AML-193 (cell line): ENCODE results near the gene AXIN1.
"Not testable (repeated sequence)": the region's sequence is repeated elsewhere in the genome, so short reads cannot be mapped to it uniquely, and the experiment has no call there.

Source experiments
- DNase-seq, 2 experiments: peaks; one replicate each; lab custom pipeline; 2025; lab: John Stamatoyannopoulos, UW

The AXIN1 gene

DNA sequence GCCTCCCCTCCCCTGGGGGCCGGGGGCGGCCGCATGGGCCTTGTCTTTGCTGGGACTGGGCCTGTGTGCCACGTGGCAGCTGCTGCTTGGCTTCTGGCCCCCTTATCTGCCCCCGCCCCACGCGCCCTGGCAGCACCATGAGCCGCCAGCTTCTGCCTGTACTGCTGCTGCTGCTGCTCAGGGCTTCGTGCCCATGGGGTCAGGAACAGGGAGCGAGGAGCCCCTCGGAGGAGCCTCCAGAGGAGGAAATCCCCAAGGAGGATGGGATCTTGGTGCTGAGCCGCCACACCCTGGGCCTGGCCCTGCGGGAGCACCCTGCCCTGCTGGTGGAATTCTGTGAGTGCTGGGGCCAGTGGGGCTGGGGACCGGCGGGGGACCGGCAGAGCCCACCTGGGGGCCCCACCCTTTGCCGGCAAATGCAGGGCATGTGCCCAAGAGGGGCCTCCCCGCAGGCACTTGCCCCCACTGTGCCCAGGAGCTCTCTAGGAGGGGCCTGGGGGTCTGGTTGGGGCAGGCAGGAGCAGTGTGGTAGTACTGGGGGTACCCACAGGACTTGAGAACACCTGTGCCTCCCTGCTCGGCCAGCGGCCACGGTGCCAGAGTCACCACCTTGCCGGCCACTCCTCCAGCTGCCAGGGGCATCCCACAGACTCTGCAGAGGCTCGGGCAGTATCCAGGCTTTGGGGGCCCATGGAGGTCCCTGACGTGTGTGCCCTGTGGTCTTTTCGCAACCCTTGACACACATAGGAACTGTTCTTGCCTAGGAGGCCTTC, 69.3 kb downstream of the AXIN1 start, which contains the start of gene PDIA2:
PDIA2 (plus strand) TSS at position 132 of the 773 bp plus-strand sequence; CDS start at position 138, 6 bp downstream.
- DNase-seq: no peak

DNA sequence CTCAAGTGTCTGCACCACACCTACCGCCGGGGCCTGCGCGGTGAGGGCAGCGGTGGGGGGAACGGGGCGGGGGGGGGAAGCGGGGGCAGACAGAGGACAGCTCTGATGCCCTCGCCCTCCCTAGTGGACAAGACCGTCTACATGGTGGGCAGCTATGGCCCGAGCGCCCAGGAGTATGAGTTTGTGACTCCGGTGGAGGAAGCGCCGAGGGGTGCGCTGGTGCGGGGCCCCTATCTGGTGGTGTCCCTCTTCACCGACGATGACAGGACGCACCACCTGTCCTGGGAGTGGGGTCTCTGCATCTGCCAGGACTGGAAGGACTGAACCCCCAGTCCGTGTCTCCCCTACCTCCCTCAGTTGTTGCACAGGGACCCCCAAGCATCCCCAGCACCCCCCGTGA, 70.0 kb downstream of the AXIN1 start:
- DNase-seq: no peak

DNA sequence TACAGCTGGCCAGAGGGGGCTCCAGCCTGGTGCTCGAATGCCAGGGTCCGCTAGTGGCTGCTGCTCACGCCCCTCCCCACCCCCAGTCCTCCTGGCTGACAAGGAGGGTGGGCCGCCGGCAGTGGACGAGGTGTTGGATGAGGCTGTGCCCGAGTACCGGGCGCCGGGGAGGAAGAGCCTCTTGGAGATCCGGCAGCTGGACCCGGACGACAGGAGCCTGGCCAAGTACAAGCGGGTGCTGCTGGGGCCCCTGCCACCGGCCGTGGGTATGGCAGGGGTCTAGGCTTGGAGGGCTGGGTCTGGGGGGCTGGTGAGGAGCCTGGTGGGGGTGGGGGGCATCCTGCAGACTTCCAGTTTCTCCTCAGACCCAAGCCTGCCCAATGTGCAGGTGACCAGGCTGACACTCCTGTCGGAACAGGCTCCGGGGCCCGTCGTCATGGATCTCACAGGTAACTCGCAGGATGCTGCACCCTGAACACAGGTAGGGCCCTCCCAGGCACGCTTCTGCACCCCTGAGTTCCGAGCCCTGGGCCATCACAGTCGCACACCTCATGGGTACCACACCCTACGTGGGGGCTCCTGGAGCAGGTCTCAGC, 70.8 kb downstream of the AXIN1 start:
- no peak for DNase-seq

DNA sequence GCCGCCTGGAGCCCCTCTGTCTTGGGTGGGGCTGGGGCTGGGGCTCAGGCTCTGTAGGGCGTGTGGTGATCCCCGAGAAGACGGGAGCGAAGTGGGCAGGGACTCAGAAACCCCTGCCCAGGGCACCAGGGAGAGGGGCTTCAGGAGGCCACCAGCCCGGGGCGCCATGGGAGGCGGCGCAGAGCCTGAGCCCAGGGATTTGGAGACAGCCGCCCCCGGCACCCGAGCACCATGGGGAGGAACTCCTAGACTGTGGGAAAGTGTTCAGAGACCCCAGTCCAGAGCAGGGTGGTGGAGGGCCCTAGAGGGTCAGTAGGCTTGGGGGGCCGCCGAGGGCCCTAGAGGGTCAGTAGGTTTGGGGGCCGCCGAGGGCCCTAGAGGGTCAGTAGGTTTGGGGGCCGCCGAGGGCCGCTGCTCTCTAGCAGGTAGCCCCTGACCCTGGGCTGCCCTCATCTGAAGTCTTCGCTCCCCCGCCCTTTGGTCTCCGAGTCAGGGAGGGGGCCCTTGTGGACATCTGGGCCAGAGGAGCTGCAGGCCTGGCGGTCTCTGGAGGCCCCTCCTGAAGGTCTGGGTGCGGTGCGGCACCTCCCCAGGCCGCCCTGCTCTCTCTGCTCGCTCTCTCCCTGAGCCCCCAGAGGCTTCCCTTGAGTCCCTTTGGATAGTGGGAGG, 71.4 kb downstream of the AXIN1 start:
- no peak for DNase-seq

DNA sequence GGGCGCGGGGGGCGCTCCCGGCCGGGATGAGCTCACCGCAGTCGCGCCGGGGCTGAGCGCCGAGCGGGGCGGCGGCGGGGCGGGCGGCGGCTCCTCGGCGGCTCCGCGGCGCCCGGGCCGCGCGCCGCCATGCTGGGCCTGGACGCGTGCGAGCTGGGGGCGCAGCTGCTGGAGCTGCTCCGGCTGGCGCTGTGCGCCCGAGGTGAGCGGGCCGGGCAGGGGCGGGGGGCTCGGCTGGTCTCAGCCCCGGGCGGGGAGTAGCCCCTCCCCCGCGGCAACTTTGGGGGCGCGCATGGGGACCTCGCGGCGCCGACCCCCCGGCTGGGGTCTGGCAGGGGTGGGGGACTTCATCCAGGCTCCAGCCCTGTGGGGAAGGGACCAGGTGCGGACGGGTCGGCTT, 72.0 kb downstream of the AXIN1 start, which contains the start of gene ARHGDIG:
ARHGDIG (plus strand) TSS at position 40 of the 400 bp plus-strand sequence; CDS start at position 130, 90 bp downstream.
- no peak for DNase-seq

DNA sequence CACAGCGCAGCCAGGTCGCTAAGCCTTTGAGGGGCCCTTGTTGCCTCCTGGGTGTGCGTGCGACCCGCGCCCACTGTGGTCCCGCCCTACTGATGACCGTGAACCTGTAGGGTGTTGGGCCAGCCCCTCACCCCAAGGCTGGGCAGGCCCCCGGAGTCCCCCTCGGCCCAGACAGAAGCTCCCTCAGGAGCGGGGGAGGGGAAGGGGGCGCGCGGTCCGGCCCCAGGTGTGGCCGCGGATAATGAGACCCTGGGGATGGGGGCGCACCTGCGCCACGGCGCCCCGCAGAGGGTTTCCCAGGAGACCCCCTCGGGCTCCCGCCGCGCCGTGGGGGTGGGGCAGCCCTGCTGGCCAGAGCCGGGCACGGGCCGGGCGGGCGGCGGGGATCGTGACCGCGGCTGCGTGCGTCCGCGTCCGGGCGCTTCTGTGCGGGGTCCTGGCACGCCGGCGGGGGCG, 72.5 kb downstream of the AXIN1 start:
- DNase-seq: no peak

DNA sequence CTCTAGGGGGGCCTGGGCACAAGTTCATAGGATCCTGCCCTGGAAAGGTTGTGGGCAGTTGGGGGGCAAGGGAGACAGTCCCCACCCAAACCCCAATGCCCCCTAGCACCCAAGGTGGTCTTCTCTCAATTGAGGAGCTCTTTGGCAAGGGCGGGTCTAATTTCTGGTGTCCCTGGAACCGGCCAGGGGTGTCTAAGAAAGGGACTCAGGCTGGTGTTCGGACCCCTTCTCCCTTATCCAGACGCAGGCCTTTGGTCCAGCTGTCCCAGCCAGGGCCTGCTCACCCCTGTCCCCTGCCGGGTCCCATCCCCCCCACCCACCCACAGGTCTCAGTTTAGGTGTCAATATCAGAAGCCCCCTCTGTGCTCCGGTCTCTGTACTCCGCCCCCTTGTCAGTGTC, 73.0 kb downstream of the AXIN1 start:
- DNase-seq: no peak

DNA sequence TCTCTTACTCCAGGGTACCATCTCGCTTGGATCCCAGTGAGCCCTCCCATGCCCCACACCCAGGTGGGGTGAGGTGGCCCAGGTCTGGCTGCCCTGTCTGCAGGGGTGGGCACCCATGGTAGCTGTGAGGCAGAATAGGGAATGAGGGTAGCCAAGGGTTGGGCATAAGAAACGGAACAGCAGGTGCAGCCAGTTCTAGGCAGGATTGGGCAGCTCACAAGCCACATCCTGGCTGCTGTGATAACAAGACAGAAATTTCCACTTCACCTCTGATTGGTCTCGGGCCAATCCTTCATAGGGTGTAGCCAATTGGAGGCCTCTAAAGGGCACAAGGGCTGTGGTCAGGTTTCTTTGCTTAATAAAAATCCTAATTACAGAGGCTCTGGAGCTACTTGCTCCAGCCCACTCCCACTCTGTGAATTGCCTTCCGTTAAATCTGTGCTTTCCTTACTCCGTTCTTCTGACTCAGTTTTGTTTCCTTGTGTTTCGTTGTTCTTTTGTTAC, 73.6 kb downstream of the AXIN1 start:
- DNase-seq: peak; percentile 8 to 18

DNA sequence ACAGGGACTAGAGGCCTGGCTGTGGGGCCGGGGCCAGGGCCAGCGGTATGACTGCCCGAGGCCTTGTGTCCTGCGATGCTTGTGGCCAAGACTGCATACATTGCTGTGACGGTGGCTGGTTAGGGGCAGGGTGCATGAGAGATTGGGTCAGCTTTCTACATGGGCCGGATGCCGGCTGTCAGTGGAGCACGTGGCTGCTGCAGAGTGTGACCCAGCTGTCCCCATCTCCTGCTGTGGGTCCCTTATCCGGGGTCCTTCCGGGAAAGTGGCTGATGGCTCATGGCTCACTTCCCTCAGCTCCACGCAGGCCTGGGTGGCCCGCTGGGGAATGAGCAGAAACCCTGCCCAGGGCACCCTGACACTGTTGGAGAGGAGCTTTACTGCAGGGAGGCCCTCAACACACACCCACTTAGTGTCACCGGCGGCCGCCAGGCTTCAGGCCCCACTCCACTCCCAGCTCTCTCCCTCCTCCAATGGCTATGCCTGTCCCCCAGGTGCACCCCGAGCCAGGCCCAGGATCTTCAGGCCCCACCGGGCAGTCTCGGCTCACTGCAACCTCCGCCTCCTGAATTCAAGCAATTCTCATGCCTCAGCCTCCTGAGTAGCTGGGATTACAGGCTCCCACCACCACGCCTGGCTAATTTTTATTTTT, 76.0 kb downstream of the AXIN1 start:
- DNase-seq: no peak

DNA sequence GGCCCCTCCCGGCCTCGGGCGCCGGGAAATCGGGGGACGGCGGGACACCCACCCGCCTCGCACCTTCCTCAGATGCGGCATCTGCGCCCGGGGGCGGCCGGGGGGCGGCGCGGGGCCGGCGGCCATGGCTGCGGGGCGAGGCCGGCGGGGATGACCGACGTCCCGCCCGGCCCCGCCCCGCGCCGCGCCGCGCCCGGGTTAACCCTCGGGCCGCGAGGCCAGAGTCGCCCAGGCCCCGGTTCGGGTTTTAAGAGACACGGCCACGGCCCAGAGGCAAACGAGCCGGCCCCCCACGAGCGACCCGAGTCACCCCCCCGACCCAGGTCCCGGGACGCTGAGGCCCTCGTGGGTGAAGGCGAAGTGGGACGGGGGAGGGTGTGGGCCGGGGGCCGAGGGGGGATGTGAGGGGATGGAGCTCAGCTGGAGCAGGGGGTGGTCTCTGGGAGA, 76.7 kb downstream of the AXIN1 start, which contains the start of gene RGS11:
RGS11 (minus strand) TSS at position 159 of the 447 bp plus-strand sequence; CDS start at position 126, 33 bp downstream.
- DNase-seq: no peak

DNA sequence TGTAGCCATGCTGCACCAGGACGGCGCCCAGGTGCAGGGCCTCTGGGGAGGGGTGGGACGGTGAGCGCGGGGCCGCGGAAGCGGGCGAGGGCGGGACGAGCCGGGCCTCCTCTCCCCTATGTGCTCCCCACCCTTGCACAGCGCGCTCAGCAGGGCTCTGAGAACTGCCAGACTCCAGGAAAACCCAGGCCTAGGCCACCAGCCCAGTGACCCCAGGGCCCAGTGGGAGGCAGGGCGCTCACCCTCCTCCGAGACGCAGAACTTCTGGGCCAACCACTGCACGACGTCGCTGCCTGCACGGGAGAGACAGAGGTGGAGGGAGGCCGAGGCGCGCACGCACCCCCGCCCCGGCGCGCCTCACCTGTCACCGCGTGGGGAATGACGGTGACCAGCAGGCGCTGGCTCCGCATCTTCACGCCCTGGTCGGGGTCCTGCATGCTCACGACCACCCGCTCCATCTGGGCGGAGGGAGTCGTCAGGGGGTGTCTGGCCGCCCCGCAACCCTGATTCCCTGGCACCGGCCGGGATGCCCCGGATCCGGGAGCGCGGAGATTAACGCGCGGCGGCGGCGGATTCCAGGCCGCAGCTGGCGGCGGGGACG, 77.4 kb downstream of the AXIN1 start:
- no peak for DNase-seq

DNA sequence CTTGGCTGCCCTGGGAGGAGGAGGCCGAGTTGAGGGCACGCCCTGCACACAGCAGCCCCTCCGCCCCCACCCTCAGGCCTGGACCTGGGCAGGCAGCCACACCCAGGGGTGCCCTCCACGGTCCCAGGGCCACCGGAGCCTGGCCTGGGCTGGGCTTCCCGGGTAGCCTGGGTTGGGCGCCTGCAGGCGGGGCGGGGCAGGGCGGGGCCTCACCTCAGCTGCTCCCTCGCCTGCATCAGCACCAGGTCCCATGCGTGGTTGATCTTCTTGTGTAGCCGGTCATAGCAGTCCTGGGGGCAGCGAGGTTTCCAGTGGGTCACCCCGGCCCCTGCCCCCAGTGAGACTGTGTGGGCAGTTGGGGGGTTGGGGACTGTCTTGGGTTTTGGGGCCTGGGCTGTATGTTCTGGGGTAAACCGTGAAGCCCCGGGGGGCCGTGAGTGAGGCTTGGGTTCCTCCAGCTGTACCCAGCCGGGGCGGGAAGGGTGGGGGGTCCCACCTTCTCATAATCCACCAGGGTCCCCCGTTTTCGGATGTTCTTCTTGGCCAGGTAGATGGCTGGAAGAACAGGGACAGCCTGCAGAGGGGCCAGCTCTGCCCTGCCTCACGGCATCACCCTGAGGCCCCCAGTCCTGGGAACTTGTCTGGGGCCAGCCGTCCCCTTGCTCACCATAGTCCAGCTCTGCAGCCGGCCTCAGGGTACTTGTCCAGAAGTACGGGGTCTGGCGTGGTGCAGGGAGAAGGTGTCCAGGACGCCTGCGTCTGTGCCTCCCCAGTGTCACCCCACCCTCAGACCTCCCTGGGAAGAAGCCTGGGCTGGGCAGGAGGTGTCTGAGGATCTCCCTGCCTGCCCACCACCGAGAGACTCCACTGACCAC, 78.7 kb downstream of the AXIN1 start:
- DNase-seq: no peak

DNA sequence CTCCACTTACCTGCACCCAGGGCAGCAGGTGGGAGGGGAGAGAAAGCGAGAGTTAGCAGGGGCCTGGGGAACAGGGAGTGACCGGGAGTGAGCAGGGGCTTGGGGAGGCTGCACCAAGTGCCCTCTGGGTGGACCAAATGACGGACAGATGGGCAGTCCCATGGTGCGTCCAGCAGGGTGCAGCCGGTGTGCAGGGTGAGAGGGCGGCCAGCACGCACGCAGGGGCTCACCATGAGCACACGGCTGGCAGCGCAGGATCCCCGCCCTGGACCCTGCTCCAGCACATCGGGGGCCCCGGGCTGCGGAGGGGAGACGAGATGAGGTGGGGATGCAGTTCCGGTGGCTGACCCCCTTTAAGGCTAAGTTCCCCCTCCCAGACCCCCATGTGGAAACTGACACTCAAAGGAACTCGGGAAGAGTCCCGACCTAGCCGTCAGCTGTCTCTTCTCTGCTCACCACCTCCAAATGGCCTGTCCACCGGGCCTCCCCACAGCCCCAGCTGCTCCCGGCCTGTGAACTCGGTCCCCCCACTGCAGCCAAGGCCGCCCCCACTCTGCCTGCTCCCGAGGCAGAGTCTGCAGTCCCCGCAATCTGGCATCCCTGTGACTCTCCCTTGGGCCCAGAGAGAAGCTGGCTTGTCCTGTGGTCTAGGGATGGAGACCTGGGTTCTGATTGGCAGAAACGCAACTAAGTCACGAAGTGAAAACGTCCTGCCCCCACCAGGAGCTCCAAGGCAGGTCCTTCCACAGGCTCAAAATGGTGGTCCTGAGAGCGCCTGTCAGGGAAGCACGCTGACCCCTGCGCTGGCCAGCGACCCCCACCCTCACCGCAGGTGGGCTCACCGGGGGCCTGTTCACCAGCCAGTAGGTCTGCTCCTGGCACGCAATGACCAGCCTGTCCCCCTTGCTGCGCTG, 79.6 kb downstream of the AXIN1 start:
- DNase-seq: no peak

DNA sequence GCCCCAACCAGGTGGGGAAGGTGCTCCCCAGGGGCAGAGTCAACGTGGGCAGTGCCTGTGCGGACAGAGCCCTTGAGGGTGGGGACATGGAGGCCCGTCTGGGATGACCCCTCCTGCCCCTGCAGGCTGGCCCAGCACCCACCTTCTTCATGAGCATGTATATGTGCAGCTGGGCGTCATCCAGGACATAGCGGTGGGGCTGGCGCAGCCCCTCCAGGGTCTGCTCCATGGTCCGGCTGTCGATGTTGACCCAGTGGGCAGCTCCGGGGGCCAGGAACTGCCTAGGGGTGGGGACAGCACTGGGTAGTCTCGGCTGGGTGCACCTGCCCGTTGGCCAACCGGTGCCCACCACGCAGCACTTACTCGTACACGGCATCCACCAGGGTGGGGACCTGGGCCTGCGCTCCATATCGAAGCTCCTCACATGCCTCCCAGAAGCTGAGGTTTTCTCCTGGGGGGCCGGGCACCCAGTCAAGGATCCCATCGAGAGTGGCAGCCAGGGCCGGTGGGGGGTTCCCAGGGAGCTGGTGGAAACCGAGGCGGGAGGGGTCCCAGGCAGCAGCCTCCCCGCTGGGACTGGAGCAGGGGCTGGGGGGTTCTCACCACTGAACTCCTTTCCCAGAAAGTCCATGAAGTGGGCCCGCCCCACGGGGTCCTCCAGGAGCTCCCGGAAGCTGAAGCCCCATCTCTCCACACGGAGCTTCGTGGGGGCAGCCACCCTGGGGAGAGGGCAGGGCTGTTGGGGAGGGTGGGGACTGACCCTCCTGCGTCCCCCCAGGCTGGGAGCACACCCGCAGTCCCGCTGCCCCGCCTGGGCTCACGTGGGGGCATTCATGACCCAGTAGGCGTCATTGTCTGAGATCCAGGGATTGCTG, 81.9 kb downstream of the AXIN1 start:
- no peak for DNase-seq

DNA sequence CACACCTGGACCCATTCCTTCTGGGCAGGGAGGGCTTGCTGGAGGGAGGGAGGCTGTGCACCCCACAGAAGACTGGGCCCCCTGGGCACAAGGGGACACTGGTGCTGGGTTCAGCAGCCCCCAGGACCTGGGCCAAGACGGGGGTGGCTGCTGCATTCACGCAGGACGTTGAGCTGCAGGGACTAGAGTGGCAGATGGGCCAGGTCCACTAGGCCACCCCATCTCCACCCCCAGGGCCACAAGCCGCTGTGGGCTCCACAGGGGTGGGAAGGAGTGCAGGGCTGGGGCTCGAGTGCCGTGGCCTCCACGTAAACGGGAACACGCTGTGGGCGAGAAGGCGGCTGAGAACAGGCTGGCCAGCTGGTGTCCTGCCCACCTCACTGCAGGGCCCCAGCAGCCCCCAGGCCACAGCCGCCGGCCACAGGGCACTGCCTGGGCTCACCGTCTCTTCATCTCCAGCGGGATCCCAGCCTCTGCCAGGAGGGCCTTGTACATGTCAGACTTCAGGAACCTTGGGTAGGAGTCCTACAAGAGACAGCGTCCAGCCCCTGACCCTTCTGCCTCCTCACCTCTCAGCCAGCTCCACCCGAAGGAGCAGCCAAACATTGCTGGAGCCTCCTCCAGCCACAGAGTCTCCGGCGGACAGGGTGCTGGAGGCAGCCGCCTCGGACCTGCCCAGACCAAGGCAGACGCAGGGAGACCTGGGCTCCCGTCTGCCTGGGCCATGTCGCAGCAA, 83.3 kb downstream of the AXIN1 start:
- DNase-seq: no peak

DNA sequence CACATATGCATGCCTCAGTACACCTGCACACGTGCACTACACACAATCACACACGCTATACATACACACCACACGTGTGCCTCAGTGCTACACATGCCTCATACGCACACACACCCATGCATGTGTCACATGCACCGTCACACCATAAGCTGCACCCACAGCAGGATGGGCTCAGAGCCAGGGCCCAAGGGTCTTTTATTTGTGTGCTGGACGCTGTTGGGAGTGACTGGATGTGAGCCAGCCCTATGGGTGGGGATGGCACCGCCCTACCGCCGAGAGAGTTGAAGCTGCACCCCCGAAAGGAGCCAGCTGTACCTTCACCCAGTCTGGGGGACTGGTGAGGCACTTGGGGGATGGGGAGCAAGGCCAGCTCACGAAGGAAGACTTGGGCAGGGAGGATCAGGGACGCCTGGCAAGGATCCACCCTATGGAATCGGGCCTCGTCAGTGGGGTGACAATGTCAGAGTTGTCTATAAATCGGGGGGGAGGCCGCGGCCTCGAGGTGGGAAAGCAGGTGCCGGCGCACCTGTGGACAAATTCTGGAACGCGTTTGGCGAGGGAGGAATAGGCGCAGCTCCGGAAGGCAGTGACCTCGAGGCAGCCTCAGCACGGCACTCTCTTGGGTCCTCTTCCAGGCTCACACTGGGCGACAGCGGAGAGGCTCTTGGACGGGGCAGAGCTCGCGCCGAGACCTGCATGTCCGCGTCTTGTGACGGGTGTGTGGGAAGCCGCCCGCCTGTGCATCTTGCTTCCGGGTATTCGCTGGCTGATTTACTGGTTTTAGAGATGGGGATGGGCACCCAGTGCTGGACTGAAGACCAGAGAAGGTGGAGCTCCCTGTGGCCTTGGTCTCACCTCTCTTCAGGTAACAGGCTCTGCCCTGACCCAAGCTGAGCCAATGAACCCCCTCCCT, 84.1 kb downstream of the AXIN1 start:
- no peak for DNase-seq

DNA sequence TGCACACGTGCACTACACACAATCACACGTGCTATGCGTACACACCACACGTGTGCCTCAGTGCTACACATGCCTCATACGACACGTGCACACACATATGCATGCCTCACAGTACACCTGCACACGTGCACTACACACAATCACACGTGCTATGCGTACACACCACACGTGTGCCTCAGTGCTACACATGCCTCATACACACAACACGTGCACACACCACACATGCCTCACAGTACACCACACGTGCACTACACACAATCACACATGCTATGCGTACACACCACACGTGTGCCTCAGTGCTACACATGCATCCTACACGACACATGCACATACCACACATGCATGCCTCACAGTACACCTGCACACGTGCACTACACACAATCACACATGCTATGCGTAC, 85.0 kb downstream of the AXIN1 start:
- not testable (repeated sequence) for DNase-seq
